ENCODE data around the gene STARD7. TPM values are rescaled to one million over a fixed set of nuclear protein-coding genes. Genes with fewer than 3 reads are reported as not detected.

Gene STARD7
- total RNA-seq, 1 donor from 2014 or later = 103 TPM

GRCh38 chr2:96238266-96238665, 29.6 kb upstream of the STARD7 start:
- Mint-ChIP-seq H3K9me3 (ENCODE audit: unreplicated experiment) (no peaks in the 10 kb centered on the region), H3K27me3 (ENCODE audit: low read depth, unreplicated experiment) (no peaks in the 10 kb centered on the region), H3K4me1 (ENCODE audit: low read depth, unreplicated experiment) (peaks cover 9% of the 10 kb centered on the region), H3K36me3 (ENCODE audit: low read depth, unreplicated experiment) (peaks cover 13% of the 10 kb centered on the region), H3K4me3 (ENCODE audit: unreplicated experiment) (no peak overlapping the region), H3K27ac (ENCODE audit: unreplicated experiment) (no peak overlapping the region)
- Histone ChIP-seq H4K20me1 (ENCODE audit: insufficient read depth, low read length) (no peaks in the 10 kb centered on the region), H3K27me3 (ENCODE audit: insufficient read depth, low read length) (no peaks in the 10 kb centered on the region), H2AFZ (ENCODE audit: low read depth, low read length) (no peak overlapping the region), H3K9ac (ENCODE audit: low read length) (no peak overlapping the region), H3K4me1 (ENCODE audit: insufficient read depth, low read length) (peaks cover 8% of the 10 kb centered on the region), H3K9me3 (ENCODE audit: insufficient read depth, low read depth, low read length) (no peaks in the 10 kb centered on the region), H3K4me3 (ENCODE audit: insufficient read depth, low read depth, low read length) (no peak overlapping the region), H3K79me2 (ENCODE audit: insufficient read depth, low read length) (no peaks in the 10 kb centered on the region), H3K36me3 (ENCODE audit: insufficient read depth, low read length) (no peaks in the 10 kb centered on the region), H3K27ac (ENCODE audit: low read depth, low read length) (no peak overlapping the region), H3K4me2 (ENCODE audit: low read length) (no peak overlapping the region)
- DNase-seq (ENCODE audit: low read depth) (no peak), FAIRE-seq (no peak)
- TF ChIP-seq EZH2 (IDR thresholded peaks at IDR 0.05; ENCODE audit: insufficient read depth, low read length) (no peak), CTCF (IDR thresholded peaks at IDR 0.05; ENCODE audit: insufficient read depth, low read depth, low read length) (no peak)

- TF ChIP-seq CTCF (IDR thresholded peaks at IDR 0.05; ENCODE audit: insufficient read depth, low read depth, low read length) (no peak), EZH2 (IDR thresholded peaks at IDR 0.05; ENCODE audit: insufficient read depth, low read length) (no peak)
- FAIRE-seq (no peak), DNase-seq (ENCODE audit: low read depth) (no peak)
- Mint-ChIP-seq H3K27me3 (ENCODE audit: low read depth, unreplicated experiment) (no peaks in the 10 kb centered on the region), H3K4me3 (ENCODE audit: unreplicated experiment) (no peak overlapping the region), H3K9me3 (ENCODE audit: unreplicated experiment) (no peaks in the 10 kb centered on the region), H3K4me1 (ENCODE audit: low read depth, unreplicated experiment) (peaks cover 1% of the 10 kb centered on the region), H3K27ac (ENCODE audit: unreplicated experiment) (no peak overlapping the region), H3K36me3 (ENCODE audit: low read depth, unreplicated experiment) (peaks cover 13% of the 10 kb centered on the region)
- Histone ChIP-seq H3K27ac (ENCODE audit: low read depth, low read length) (no peak overlapping the region), H2AFZ (ENCODE audit: low read depth, low read length) (no peak overlapping the region), H3K27me3 (ENCODE audit: insufficient read depth, low read length) (no peaks in the 10 kb centered on the region), H3K36me3 (ENCODE audit: insufficient read depth, low read length) (no peaks in the 10 kb centered on the region), H3K9ac (ENCODE audit: low read length) (no peak overlapping the region), H3K4me1 (ENCODE audit: insufficient read depth, low read length) (peaks cover 1% of the 10 kb centered on the region), H3K4me3 (ENCODE audit: insufficient read depth, low read depth, low read length) (no peak overlapping the region), H4K20me1 (ENCODE audit: insufficient read depth, low read length) (no peaks in the 10 kb centered on the region), H3K79me2 (ENCODE audit: insufficient read depth, low read length) (no peaks in the 10 kb centered on the region), H3K9me3 (ENCODE audit: insufficient read depth, low read depth, low read length) (no peaks in the 10 kb centered on the region), H3K4me2 (ENCODE audit: low read length) (no peak overlapping the region)
Measured at GRCh38 chr2:96236882-96237281, 28.3 kb upstream of the STARD7 start.

GRCh38 chr2:96233880-96234316, 25.3 kb upstream of the STARD7 start:
- no peaks in the 10 kb centered on the region for H3K9me3 ChIP-seq (ENCODE audit: insufficient read depth, low read depth, low read length)
- no peak overlapping the region for H3K4me3 ChIP-seq (ENCODE audit: insufficient read depth, low read depth, low read length)
- Mint-ChIP-seq H3K27ac (ENCODE audit: unreplicated experiment) (no peak overlapping the region), H3K36me3 (ENCODE audit: low read depth, unreplicated experiment) (peaks cover 7% of the 10 kb centered on the region), H3K9me3 (ENCODE audit: unreplicated experiment) (no peaks in the 10 kb centered on the region), H3K4me1 (ENCODE audit: low read depth, unreplicated experiment) (peaks cover 3% of the 10 kb centered on the region), H3K27me3 (ENCODE audit: low read depth, unreplicated experiment) (no peaks in the 10 kb centered on the region), H3K4me3 (ENCODE audit: unreplicated experiment) (no peak overlapping the region)
- TF ChIP-seq EZH2 (IDR thresholded peaks at IDR 0.05; ENCODE audit: insufficient read depth, low read length) (no peak), CTCF (IDR thresholded peaks at IDR 0.05; ENCODE audit: insufficient read depth, low read depth, low read length) (no peak)
- H3K36me3 ChIP-seq (ENCODE audit: insufficient read depth, low read length) = no peaks in the 10 kb centered on the region
- H3K4me2 ChIP-seq (ENCODE audit: low read length) = no peak overlapping the region
- no peak for FAIRE-seq
- H4K20me1 ChIP-seq (ENCODE audit: insufficient read depth, low read length) = no peaks in the 10 kb centered on the region
- H3K9ac ChIP-seq (ENCODE audit: low read length) = no peak overlapping the region
- no peak for DNase-seq (ENCODE audit: low read depth)
- no peaks in the 10 kb centered on the region for H3K79me2 ChIP-seq (ENCODE audit: insufficient read depth, low read length)
- H2AFZ ChIP-seq (ENCODE audit: low read depth, low read length) = no peak overlapping the region
- no peaks in the 10 kb centered on the region for H3K27me3 ChIP-seq (ENCODE audit: insufficient read depth, low read length)
- no peak overlapping the region for H3K27ac ChIP-seq (ENCODE audit: low read depth, low read length)
- H3K4me1 ChIP-seq (ENCODE audit: insufficient read depth, low read length) = no peaks in the 10 kb centered on the region

Measured in astrocyte (in vitro differentiated cells and primary cell).